ENCODE data around the gene PTPRC. TPM values are rescaled to one million over a fixed set of nuclear protein-coding genes. Genes with fewer than 3 reads are reported as not detected.

The PTPRC gene
- polyA plus RNA-seq, 1 donor (not counting 4 experiments of a cell fraction or from before 2014, with no cell fraction given), result not detected

- FAIRE-seq (no peak), DNase-seq (ENCODE audit: low read depth, low spot score) (no peak)
- dilution Hi-C loops (cut with MboI; ENCODE audit: extremely low pct_ligation_motif_present, low sequenced_read_pairs), result no loop called here
- H2AFZ ChIP-seq (ENCODE audit: control insufficient read depth, low read length), result no peak overlapping the region
- H4K20me1 ChIP-seq (ENCODE audit: control insufficient read depth, extremely low read depth, insufficient read depth, low read length), result no peaks in the 10 kb centered on the region
- H3K36me3 ChIP-seq (ENCODE audit: control insufficient read depth in 2 of 2, extremely low read depth in 1 of 2, insufficient read depth in 2 of 2, low read length in 2 of 2), result no peaks in the 10 kb centered on the region
- H3K9ac ChIP-seq (ENCODE audit: control insufficient read depth, extremely low read depth, insufficient read depth, low read length), result no peak overlapping the region
- no peak overlapping the region for H3K4me2 ChIP-seq (ENCODE audit: control insufficient read depth, extremely low read depth, insufficient read depth, low read depth, low read length)
- H3K27me3 ChIP-seq (ENCODE audit: control insufficient read depth, extremely low read depth, insufficient read depth, low read length), result no peaks in the 10 kb centered on the region
- H3K79me2 ChIP-seq (ENCODE audit: control insufficient read depth, insufficient read depth, low read length), result no peaks in the 10 kb centered on the region
- TF ChIP-seq EZH2 (IDR thresholded peaks at IDR 0.05; ENCODE audit: low read length) (no peak), CTCF (optimal IDR thresholded peaks at IDR 0.05 in 1 of 3, IDR thresholded peaks at IDR 0.05 in 1 of 3, conservative IDR thresholded peaks at IDR 0.05 in 1 of 3; ENCODE audit: extremely low read depth in 1 of 3, insufficient read depth in 2 of 3, low read length in 3 of 3) (no peak)
- no peaks in the 10 kb centered on the region for H3K9me3 ChIP-seq (ENCODE audit: control insufficient read depth, low read depth, low read length)
- no peaks in the 10 kb centered on the region for H3K9me1 ChIP-seq (ENCODE audit: control insufficient read depth, extremely low read depth, insufficient read depth, low read length)
- H3K4me1 ChIP-seq (ENCODE audit: control insufficient read depth, extremely low read depth, insufficient read depth, low read length), result peaks cover 18% of the 10 kb centered on the region
- H3K4me3 ChIP-seq (ENCODE audit: control insufficient read depth in 2 of 3, extremely low read depth in 1 of 3, insufficient read depth in 2 of 3, low read depth in 1 of 3, low read length in 3 of 3), result no peak overlapping the region
- H3K27ac ChIP-seq (ENCODE audit: control insufficient read depth, insufficient read depth, low read length), result no peak overlapping the region
Observed at GRCh38 chr1:198607714-198608113, 31.1 kb upstream of the PTPRC start.

GRCh38 chr1:198610362-198610761 lies 28.5 kb upstream of the PTPRC start:
- Histone ChIP-seq H4K20me1 (ENCODE audit: control insufficient read depth, extremely low read depth, insufficient read depth, low read length) (no peaks in the 10 kb centered on the region), H3K36me3 (ENCODE audit: control insufficient read depth in 2 of 2, extremely low read depth in 1 of 2, insufficient read depth in 2 of 2, low read length in 2 of 2) (no peaks in the 10 kb centered on the region), H3K4me1 (ENCODE audit: control insufficient read depth, extremely low read depth, insufficient read depth, low read length) (peaks cover 16% of the 10 kb centered on the region), H3K27ac (ENCODE audit: control insufficient read depth, insufficient read depth, low read length) (no peak overlapping the region), H3K79me2 (ENCODE audit: control insufficient read depth, insufficient read depth, low read length) (no peaks in the 10 kb centered on the region), H2AFZ (ENCODE audit: control insufficient read depth, low read length) (no peak overlapping the region), H3K4me2 (ENCODE audit: control insufficient read depth, extremely low read depth, insufficient read depth, low read depth, low read length) (no peak overlapping the region), H3K4me3 (ENCODE audit: control insufficient read depth in 2 of 3, extremely low read depth in 1 of 3, insufficient read depth in 2 of 3, low read depth in 1 of 3, low read length in 3 of 3) (no peak overlapping the region), H3K9ac (ENCODE audit: control insufficient read depth, extremely low read depth, insufficient read depth, low read length) (no peak overlapping the region), H3K9me3 (ENCODE audit: control insufficient read depth, low read depth, low read length) (no peaks in the 10 kb centered on the region), H3K9me1 (ENCODE audit: control insufficient read depth, extremely low read depth, insufficient read depth, low read length) (no peaks in the 10 kb centered on the region), H3K27me3 (ENCODE audit: control insufficient read depth, extremely low read depth, insufficient read depth, low read length) (no peaks in the 10 kb centered on the region)
- no peak for FAIRE-seq
- TF ChIP-seq EZH2 (IDR thresholded peaks at IDR 0.05; ENCODE audit: low read length), result no peak
- dilution Hi-C loops (cut with MboI; ENCODE audit: extremely low pct_ligation_motif_present, low sequenced_read_pairs), result no loop called here
- no peak for DNase-seq (ENCODE audit: low read depth, low spot score)

GRCh38 chr1:198611219-198611618 lies 27.6 kb upstream of the PTPRC start:
- dilution Hi-C loops (cut with MboI; ENCODE audit: extremely low pct_ligation_motif_present, low sequenced_read_pairs), result no loop called here
- Histone ChIP-seq H3K9me3 (ENCODE audit: control insufficient read depth, low read depth, low read length) (no peaks in the 10 kb centered on the region), H3K9me1 (ENCODE audit: control insufficient read depth, extremely low read depth, insufficient read depth, low read length) (no peaks in the 10 kb centered on the region), H4K20me1 (ENCODE audit: control insufficient read depth, extremely low read depth, insufficient read depth, low read length) (no peaks in the 10 kb centered on the region), H3K4me3 (ENCODE audit: control insufficient read depth in 2 of 3, extremely low read depth in 1 of 3, insufficient read depth in 2 of 3, low read depth in 1 of 3, low read length in 3 of 3) (no peak overlapping the region), H3K79me2 (ENCODE audit: control insufficient read depth, insufficient read depth, low read length) (no peaks in the 10 kb centered on the region), H2AFZ (ENCODE audit: control insufficient read depth, low read length) (no peak overlapping the region), H3K4me1 (ENCODE audit: control insufficient read depth, extremely low read depth, insufficient read depth, low read length) (peaks cover 8% of the 10 kb centered on the region), H3K27ac (ENCODE audit: control insufficient read depth, insufficient read depth, low read length) (no peak overlapping the region), H3K9ac (ENCODE audit: control insufficient read depth, extremely low read depth, insufficient read depth, low read length) (no peak overlapping the region), H3K4me2 (ENCODE audit: control insufficient read depth, extremely low read depth, insufficient read depth, low read depth, low read length) (no peak overlapping the region), H3K27me3 (ENCODE audit: control insufficient read depth, extremely low read depth, insufficient read depth, low read length) (no peaks in the 10 kb centered on the region), H3K36me3 (ENCODE audit: control insufficient read depth in 2 of 2, extremely low read depth in 1 of 2, insufficient read depth in 2 of 2, low read length in 2 of 2) (no peaks in the 10 kb centered on the region)
- FAIRE-seq, result no peak
- no peak for TF ChIP-seq CTCF (optimal IDR thresholded peaks at IDR 0.05 in 1 of 3, IDR thresholded peaks at IDR 0.05 in 1 of 3, conservative IDR thresholded peaks at IDR 0.05 in 1 of 3; ENCODE audit: extremely low read depth in 1 of 3, insufficient read depth in 2 of 3, low read length in 3 of 3)
- no peak for TF ChIP-seq EZH2 (IDR thresholded peaks at IDR 0.05; ENCODE audit: low read length)
- DNase-seq (ENCODE audit: low read depth, low spot score), result no peak

Measured in keratinocyte (primary cell).